ENCODE results near the gene VSTM2L.

Gene VSTM2L

DNA sequence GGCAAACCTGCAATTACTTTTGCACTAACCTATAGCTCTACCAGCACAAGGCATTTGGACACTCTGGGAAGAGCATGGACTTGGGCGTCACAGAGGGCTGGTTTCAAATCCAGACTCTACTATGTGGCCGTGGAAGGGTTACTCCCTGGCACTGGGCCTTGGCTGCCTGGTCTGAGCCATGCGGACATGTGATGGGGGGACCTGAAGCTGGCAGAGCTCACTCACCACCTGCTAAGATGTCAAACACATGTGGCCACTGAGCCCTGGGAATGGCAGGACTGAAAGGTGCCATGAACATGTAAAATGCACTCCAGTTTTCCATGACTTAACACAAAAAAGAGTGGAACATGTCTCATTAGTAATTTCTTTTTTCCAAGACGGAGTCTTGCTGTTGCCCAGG, 23.7 kb downstream of the VSTM2L start (continued):
- TF ChIP-seq, protein P1, sequence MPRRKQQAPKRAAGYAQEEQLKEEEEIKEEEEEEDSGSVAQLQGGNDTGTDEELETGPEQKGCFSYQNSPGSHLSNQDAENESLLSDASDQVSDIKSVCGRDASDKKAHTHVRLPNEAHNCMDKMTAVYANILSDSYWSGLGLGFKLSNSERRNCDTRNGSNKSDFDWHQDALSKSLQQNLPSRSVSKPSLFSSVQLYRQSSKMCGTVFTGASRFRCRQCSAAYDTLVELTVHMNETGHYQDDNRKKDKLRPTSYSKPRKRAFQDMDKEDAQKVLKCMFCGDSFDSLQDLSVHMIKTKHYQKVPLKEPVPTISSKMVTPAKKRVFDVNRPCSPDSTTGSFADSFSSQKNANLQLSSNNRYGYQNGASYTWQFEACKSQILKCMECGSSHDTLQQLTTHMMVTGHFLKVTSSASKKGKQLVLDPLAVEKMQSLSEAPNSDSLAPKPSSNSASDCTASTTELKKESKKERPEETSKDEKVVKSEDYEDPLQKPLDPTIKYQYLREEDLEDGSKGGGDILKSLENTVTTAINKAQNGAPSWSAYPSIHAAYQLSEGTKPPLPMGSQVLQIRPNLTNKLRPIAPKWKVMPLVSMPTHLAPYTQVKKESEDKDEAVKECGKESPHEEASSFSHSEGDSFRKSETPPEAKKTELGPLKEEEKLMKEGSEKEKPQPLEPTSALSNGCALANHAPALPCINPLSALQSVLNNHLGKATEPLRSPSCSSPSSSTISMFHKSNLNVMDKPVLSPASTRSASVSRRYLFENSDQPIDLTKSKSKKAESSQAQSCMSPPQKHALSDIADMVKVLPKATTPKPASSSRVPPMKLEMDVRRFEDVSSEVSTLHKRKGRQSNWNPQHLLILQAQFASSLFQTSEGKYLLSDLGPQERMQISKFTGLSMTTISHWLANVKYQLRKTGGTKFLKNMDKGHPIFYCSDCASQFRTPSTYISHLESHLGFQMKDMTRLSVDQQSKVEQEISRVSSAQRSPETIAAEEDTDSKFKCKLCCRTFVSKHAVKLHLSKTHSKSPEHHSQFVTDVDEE (CRISPR knock-in tag; IDR thresholded peaks at IDR 0.05), result no peak
- no peak for TF ChIP-seq PPARA (CRISPR knock-in tag; IDR thresholded peaks at IDR 0.05; ENCODE audit: borderline replicate concordance)
- no peak for TF ChIP-seq ZFP30 (CRISPR knock-in tag; IDR thresholded peaks at IDR 0.05)

DNA sequence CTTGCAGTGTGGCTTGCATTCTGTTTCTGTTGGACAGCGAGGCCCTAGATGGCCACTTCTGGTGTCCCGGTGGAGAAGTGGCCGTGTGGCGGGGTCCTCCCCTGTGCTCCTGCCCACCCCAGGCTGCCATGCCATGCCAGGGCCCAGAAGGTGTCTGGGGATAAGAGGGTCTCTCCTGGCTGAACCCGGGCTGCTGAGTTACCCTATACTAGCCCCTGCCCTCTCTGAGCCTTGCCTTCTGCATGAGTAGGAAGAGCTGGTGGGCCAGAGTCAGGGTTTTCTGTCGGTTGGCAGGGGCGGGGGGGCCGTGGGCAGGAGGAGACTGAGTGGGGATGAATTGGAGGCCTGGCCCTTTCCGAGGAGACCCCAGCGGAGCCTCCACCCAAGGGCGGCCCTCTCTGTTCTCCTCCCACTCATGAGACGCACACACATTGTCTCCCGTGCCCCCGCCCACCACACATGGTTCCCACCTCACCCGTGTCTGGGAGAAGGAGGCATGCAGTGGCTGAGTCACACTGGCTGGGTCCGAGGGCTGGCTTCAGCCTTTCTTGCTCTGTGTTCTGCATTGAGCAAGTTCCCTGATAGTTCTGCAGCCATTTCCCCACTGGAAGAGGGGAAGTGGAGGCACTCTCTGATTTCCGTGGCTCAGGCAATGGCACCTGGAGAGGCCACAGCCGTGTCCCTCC, 24.6 kb downstream of the VSTM2L start:
- ATAC-seq, result no peak
- TF ChIP-seq, protein P2, sequence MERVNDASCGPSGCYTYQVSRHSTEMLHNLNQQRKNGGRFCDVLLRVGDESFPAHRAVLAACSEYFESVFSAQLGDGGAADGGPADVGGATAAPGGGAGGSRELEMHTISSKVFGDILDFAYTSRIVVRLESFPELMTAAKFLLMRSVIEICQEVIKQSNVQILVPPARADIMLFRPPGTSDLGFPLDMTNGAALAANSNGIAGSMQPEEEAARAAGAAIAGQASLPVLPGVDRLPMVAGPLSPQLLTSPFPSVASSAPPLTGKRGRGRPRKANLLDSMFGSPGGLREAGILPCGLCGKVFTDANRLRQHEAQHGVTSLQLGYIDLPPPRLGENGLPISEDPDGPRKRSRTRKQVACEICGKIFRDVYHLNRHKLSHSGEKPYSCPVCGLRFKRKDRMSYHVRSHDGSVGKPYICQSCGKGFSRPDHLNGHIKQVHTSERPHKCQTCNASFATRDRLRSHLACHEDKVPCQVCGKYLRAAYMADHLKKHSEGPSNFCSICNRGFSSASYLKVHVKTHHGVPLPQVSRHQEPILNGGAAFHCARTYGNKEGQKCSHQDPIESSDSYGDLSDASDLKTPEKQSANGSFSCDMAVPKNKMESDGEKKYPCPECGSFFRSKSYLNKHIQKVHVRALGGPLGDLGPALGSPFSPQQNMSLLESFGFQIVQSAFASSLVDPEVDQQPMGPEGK (CRISPR knock-in tag; IDR thresholded peaks at IDR 0.05; ENCODE audit: borderline replicate concordance), result no peak
- no peak for TF ChIP-seq TCF4 (CRISPR knock-in tag; IDR thresholded peaks at IDR 0.05; ENCODE audit: borderline replicate concordance)
- TF ChIP-seq ARNTL (CRISPR knock-in tag; IDR thresholded peaks at IDR 0.05; ENCODE audit: borderline replicate concordance, low read depth), result no peak
- TF ChIP-seq ZC3H10 (CRISPR knock-in tag; IDR thresholded peaks at IDR 0.05), result no peak
- TF ChIP-seq SNAI2 (CRISPR knock-in tag; IDR thresholded peaks at IDR 0.05), result no peak
- TF ChIP-seq ZFP3 (CRISPR knock-in tag; IDR thresholded peaks at IDR 0.05), result no peak
- TF ChIP-seq, protein P1 (CRISPR knock-in tag; IDR thresholded peaks at IDR 0.05), result no peak
- TF ChIP-seq BACH2 (CRISPR knock-in tag; IDR thresholded peaks at IDR 0.05; ENCODE audit: borderline replicate concordance), result no peak
- no peak for TF ChIP-seq ZNF565 (CRISPR knock-in tag; conservative IDR thresholded peaks at IDR 0.05; ENCODE audit: low read depth)
- no peak for TF ChIP-seq ZNF8 (CRISPR knock-in tag; IDR thresholded peaks at IDR 0.05)

DNA sequence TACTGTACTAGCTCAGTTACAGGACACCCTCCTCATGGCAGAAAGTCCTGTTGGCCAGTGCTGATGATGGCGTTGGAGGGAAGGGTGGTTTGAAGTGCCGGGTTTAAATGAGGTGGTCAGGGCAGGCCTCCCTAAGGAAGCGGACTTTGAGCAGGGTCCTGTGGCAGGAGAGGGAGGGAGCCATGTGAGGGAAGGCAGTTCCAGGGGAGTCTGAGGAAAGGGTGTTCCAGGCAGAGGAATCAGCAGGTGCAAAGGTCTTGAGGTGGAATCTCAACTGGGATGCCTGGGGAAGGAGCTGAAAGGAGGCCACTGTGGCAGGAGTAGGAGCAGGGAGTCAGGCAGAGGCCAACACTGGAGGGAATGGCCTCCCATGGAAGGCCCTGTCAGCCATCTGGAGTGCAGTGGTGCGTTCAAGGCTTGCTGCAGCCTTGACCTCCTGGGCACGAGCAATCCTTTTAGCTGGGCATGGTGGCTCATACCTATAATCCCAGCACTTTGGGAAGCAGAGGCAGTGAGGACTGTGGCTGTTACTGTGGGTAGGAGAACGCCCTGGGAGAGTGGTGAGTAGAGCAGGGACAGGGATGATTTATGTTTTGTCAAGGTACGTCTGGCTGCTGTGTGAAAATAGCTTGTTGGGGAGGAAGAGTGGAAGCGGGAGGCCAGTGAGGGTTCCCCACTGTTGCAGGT, 26.2 kb downstream of the VSTM2L start:
- ATAC-seq, result no peak
- no peak for TF ChIP-seq ZNF8 (CRISPR knock-in tag; IDR thresholded peaks at IDR 0.05)
- TF ChIP-seq ZFP3 (CRISPR knock-in tag; IDR thresholded peaks at IDR 0.05), result no peak
- TF ChIP-seq, protein P3, sequence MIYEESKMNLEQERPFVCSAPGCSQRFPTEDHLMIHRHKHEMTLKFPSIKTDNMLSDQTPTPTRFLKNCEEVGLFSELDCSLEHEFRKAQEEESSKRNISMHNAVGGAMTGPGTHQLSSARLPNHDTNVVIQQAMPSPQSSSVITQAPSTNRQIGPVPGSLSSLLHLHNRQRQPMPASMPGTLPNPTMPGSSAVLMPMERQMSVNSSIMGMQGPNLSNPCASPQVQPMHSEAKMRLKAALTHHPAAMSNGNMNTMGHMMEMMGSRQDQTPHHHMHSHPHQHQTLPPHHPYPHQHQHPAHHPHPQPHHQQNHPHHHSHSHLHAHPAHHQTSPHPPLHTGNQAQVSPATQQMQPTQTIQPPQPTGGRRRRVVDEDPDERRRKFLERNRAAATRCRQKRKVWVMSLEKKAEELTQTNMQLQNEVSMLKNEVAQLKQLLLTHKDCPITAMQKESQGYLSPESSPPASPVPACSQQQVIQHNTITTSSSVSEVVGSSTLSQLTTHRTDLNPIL (CRISPR knock-in tag; IDR thresholded peaks at IDR 0.05; ENCODE audit: low read depth), result no peak
- TF ChIP-seq ZFP30 (CRISPR knock-in tag; IDR thresholded peaks at IDR 0.05), result no peak
- no peak for TF ChIP-seq OSR1 (CRISPR knock-in tag; IDR thresholded peaks at IDR 0.05)
- no peak for TF ChIP-seq ARNTL (CRISPR knock-in tag; IDR thresholded peaks at IDR 0.05; ENCODE audit: borderline replicate concordance, low read depth)
- no peak for TF ChIP-seq ZC3H10 (CRISPR knock-in tag; IDR thresholded peaks at IDR 0.05)
- TF ChIP-seq GLIS3 (CRISPR knock-in tag; IDR thresholded peaks at IDR 0.05), result no peak
- no peak for TF ChIP-seq ZNF565 (CRISPR knock-in tag; conservative IDR thresholded peaks at IDR 0.05; ENCODE audit: low read depth)
- no peak for TF ChIP-seq CSDC2 (CRISPR knock-in tag; IDR thresholded peaks at IDR 0.05)
- TF ChIP-seq TCF4 (CRISPR knock-in tag; IDR thresholded peaks at IDR 0.05; ENCODE audit: borderline replicate concordance), result no peak
- TF ChIP-seq TOX (CRISPR knock-in tag; IDR thresholded peaks at IDR 0.05; ENCODE audit: borderline replicate concordance), result no peak
- no peak for TF ChIP-seq ESRRG (CRISPR knock-in tag; IDR thresholded peaks at IDR 0.05)
- no peak for TF ChIP-seq BACH2 (CRISPR knock-in tag; IDR thresholded peaks at IDR 0.05; ENCODE audit: borderline replicate concordance)
- TF ChIP-seq, protein P2 (CRISPR knock-in tag; IDR thresholded peaks at IDR 0.05; ENCODE audit: borderline replicate concordance), result no peak
- TF ChIP-seq, protein P4, sequence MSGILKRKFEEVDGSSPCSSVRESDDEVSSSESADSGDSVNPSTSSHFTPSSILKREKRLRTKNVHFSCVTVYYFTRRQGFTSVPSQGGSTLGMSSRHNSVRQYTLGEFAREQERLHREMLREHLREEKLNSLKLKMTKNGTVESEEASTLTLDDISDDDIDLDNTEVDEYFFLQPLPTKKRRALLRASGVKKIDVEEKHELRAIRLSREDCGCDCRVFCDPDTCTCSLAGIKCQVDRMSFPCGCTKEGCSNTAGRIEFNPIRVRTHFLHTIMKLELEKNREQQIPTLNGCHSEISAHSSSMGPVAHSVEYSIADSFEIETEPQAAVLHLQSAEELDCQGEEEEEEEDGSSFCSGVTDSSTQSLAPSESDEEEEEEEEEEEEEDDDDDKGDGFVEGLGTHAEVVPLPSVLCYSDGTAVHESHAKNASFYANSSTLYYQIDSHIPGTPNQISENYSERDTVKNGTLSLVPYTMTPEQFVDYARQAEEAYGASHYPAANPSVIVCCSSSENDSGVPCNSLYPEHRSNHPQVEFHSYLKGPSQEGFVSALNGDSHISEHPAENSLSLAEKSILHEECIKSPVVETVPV (CRISPR knock-in tag; IDR thresholded peaks at IDR 0.05), result no peak
